A673 (cell line): Measurements from ENCODE around the gene TRIM15. TPM values are rescaled to one million over a fixed set of nuclear protein-coding genes. Genes with fewer than 3 reads are reported as not detected.
A peak's percentile ranks its signal among the peaks of the same experiment; 100 is the strongest.

Source experiments
- BruUV-seq: library from RNA; stranded (reverse); fragments of 400-500 nt; replicated peaks from 2 replicates; lab custom pipeline; 2021; lab: Mats Ljungman, UMichigan
- CTCF ChIA-PET: fragments of 300-600 bp; sonication (Branson Sonifier 250); formaldehyde crosslinking; loops from one replicate; lab custom pipeline; 2022; ENCODE audit warnings: antibody characterized with exemption; lab: Charles Lee
- POLR2A ChIA-PET: fragments of 300-600 bp; sonication (Branson Sonifier 250); formaldehyde crosslinking; loops from one replicate; lab custom pipeline; 2022; ENCODE audit warnings: antibody characterized with exemption; ENCODE audit not compliant: low non-redundant PET; lab: Charles Lee
- DNase-seq: peaks from one replicate; pipeline ENCODE4 v3.0.0-alpha.2; 2015; ENCODE audit warnings: low spot score
- H3K27ac ChIP-seq: fragments of 200-600 bp; sonication (generic); 2 replicates; pipeline ENCODE4 v1.5.1; 2016; ENCODE audit warnings: mixed run types, low read depth, mild to moderate bottlenecking, mixed read lengths, antibody characterized with exemption, low read length; ENCODE audit not compliant: poor library complexity, severe bottlenecking
- H3K27me3 ChIP-seq: fragments of 200-600 bp; sonication (generic); replicated peaks from 2 replicates; pipeline ENCODE4 v1.6.1; 2017; ENCODE audit warnings: mixed run types, low read depth, mild to moderate bottlenecking, mixed read lengths, antibody characterized with exemption, low read length; ENCODE audit not compliant: insufficient read depth, poor library complexity
- H3K36me3 ChIP-seq: fragments of 200-600 bp; sonication (generic); 2 replicates; pipeline ENCODE4 v1.6.1; 2016; ENCODE audit warnings: mixed run types, mild to moderate bottlenecking, mixed read lengths, antibody characterized with exemption, low read length; ENCODE audit not compliant: insufficient read depth, poor library complexity, severe bottlenecking
- H3K4me1 ChIP-seq: fragments of 200-600 bp; sonication (generic); 2 replicates; pipeline ENCODE4 v1.6.1; 2017; ENCODE audit warnings: mixed run types, mild to moderate bottlenecking, mixed read lengths, antibody characterized with exemption, low read length; ENCODE audit not compliant: insufficient read depth, poor library complexity, severe bottlenecking
- H3K4me3 ChIP-seq: fragments of 200-600 bp; sonication (generic); 2 replicates; pipeline ENCODE4 v1.5.1; 2016; ENCODE audit warnings: low read depth, mixed run types, mild to moderate bottlenecking, mixed read lengths, low read length; ENCODE audit not compliant: poor library complexity, severe bottlenecking
- H3K9me3 ChIP-seq: fragments of 200-600 bp; sonication (generic); 2 replicates; pipeline ENCODE4 v1.6.1; 2016; ENCODE audit warnings: mixed run types, low read depth, mild to moderate bottlenecking, mixed read lengths, antibody characterized with exemption, low read length; ENCODE audit not compliant: poor library complexity, severe bottlenecking
- EZH2 ChIP-seq: fragments of 200-600 bp; sonication (generic); IDR thresholded peaks from 2 replicates; pipeline ENCODE4 v1.6.1; 2017; ENCODE audit warnings: borderline replicate concordance, low read depth, mild to moderate bottlenecking, mixed read lengths, antibody characterized with exemption, low read length; ENCODE audit not compliant: poor library complexity, severe bottlenecking
- intact Hi-C: fragments of 100-400 bp; cut with micrococcal nuclease; formaldehyde crosslinking; loops from one replicate; pipeline ENCODE4 v1.10.0; 2022; ENCODE audit not compliant: unreplicated experiment
- total RNA-seq: library from RNA; stranded (reverse); gene quantifications from 2 replicates; pipeline ENCODE4 v1.2.3, GENCODE V29; 2021
- TF ChIP-seq, protein P1 (sequence below): fragments of 300-800, 200-600 bp; sonication (generic); conservative IDR thresholded peaks from 2 replicates; pipeline ENCODE4 v1.5.1; 2017; ENCODE audit warnings: low read depth, mild to moderate bottlenecking, antibody characterized with exemption, low read length, moderate library complexity, mixed read lengths

Gene TRIM15
- total RNA-seq, 1 experiment from 2014 or later: not detected

DNA sequence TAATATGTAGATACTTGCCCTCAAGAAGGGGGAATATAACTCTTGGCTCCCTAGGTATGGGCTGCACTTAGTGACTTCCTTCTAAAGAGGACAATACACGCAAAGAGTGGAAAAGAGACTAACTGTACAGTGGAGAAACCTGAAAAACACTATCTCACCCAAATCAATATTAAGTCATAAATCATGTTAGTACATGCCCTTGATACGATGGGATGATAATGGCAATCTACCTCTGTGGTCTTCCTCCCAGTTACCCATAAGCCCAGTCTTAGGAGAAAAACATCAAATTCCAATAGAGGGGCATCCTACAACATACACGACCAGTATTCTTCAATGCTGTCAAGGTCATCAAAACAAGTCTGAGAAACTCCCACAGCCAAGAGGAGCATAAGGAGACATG lies 48.6 kb downstream of the TRIM15 start:
- H3K4me3 ChIP-seq: peak overlapping the region; percentile 74
- intact Hi-C loops: loop anchor here (10.0 kb wide), 1 partner anchor 113 kb away; the partner anchor contains the start of gene TRIM39
- no peak for DNase-seq
- no peaks in the 10 kb centered on the region for H3K36me3 ChIP-seq
- no peaks in the 10 kb centered on the region for H3K9me3 ChIP-seq
- no peak overlapping the region for H3K27ac ChIP-seq
- ChIA-PET POLR2A (no interaction called here), CTCF (interaction anchor here (0.8 kb wide), 1 partner anchor 81 kb away, joined by 18 read pairs; no protein-coding TSS in a partner anchor)
- peaks cover 30% of the 10 kb centered on the region for H3K4me1 ChIP-seq
- no TSS peak for BruUV-seq
- H3K27me3 ChIP-seq: no peaks in the 10 kb centered on the region
- no peak for TF ChIP-seq EZH2
- TF ChIP-seq, protein P1, sequence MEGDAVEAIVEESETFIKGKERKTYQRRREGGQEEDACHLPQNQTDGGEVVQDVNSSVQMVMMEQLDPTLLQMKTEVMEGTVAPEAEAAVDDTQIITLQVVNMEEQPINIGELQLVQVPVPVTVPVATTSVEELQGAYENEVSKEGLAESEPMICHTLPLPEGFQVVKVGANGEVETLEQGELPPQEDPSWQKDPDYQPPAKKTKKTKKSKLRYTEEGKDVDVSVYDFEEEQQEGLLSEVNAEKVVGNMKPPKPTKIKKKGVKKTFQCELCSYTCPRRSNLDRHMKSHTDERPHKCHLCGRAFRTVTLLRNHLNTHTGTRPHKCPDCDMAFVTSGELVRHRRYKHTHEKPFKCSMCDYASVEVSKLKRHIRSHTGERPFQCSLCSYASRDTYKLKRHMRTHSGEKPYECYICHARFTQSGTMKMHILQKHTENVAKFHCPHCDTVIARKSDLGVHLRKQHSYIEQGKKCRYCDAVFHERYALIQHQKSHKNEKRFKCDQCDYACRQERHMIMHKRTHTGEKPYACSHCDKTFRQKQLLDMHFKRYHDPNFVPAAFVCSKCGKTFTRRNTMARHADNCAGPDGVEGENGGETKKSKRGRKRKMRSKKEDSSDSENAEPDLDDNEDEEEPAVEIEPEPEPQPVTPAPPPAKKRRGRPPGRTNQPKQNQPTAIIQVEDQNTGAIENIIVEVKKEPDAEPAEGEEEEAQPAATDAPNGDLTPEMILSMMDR: no peak

DNA sequence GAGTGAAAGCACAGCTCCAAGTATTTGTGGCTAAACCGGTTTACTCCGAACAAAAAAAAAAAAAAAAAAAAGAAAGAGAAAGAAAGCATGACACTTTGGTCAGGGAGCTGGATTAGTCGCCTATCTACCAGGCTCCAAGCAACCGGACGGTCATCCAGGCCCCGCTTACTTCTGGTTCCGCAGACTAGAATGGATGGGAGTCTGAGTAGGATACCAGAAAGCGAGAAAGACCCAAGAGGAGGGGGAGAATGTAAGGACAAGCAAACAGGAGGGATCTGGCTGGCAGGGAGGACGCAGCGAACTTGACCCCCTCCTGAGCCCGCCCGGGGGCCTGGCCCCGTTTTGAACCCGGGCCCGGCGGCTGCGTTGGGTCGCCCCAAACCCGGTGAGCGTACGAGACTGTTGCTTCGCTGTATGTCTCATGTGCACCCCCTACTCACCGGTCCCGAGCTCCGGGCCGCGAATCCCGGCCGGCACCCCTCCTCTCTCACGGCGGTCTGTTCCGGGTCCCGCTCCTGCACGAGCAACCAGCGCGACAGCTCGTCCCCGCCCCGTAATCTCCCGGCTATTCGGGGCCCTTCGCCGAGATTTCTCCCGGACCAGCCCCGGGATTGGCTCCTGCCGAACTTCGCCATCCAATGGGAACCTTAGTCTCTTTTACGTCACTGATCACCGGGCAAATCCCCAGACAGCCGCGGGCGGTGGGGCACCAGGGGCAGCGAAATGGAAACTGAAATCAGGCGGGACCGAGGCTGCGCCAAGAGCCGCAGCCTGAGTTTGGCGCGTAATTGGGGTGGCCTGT lies 49.7 kb downstream of the TRIM15 start, which contains the start of gene TRIM26:
Gene TRIM26 (minus strand): TSS at position 542 of the 802 bp plus-strand sequence. CDS start 14,303 bp downstream, outside the sequence.
- Histone ChIP-seq H3K4me3 (peak within 1 kb of the TSS; percentile 74), H3K9me3 (no peaks in the 10 kb centered on the region), H3K27me3 (no peaks in the 10 kb centered on the region), H3K36me3 (no peaks in the 10 kb centered on the region), H3K27ac (peak within 1 kb of the TSS; percentile 82), H3K4me1 (peaks cover 22% of the 10 kb centered on the region)
- no TSS peak for BruUV-seq
- POLR2A ChIA-PET: interaction anchor here (0.6 to 0.8 kb wide), 3 partner anchors 9 to 80 kb away, joined by 3 read pairs; no protein-coding TSS in a partner anchor
- intact Hi-C loops: loop anchor here (10.0 kb wide), 1 partner anchor 112 kb away; the partner anchor contains the start of gene TRIM39
- TF ChIP-seq, protein P1: no peak
- no peak for TF ChIP-seq EZH2
- peak; percentile 99 for DNase-seq
- CTCF ChIA-PET: interaction anchor here (0.6 to 0.8 kb wide), 2 partner anchors 82 to 383 kb away, joined by 3 to 18 read pairs; no protein-coding TSS in a partner anchor

DNA sequence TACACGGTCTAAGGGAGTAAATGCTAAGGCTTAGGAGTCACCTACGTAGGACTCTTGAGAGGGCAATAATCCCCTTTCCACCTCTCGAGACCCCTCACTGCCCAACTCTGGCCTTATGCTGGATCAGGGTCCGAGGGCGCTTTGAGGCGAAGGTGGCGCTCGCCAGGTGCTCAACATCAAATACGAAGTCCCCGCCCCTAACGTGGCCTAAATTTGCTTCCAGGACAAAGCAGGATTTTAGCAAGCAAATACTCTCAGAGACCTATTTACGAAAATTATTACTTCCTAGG lies 50.3 kb downstream of the TRIM15 start:
- intact Hi-C loops: loop anchor here (10.0 kb wide), 1 partner anchor 111 kb away; the partner anchor contains the start of gene TRIM39

More for the DNA sequence above, 50.3 kb downstream of the TRIM15 start:
- peak overlapping the region; percentile 74 for H3K4me3 ChIP-seq
- no peak for DNase-seq
- ChIA-PET CTCF (no interaction called here), POLR2A (no interaction called here)
- H3K36me3 ChIP-seq: no peaks in the 10 kb centered on the region
- H3K4me1 ChIP-seq: peaks cover 20% of the 10 kb centered on the region
- no peaks in the 10 kb centered on the region for H3K9me3 ChIP-seq
- TF ChIP-seq, protein P1: no peak
- TF ChIP-seq EZH2: no peak
- peak overlapping the region; percentile 82 for H3K27ac ChIP-seq
- H3K27me3 ChIP-seq: no peaks in the 10 kb centered on the region
- no TSS peak for BruUV-seq
